ENCODE data around the gene RNF208.

- TF ChIP-seq CTCF (IDR thresholded peaks at IDR 0.05; ENCODE audit: low read length) (no peak), EZH2 (IDR thresholded peaks at IDR 0.05; ENCODE audit: borderline replicate concordance, low read length) (no peak)
Observed at GRCh38 chr9:137174722-137175293, 47.2 kb downstream of the RNF208 start.
